H1 (cell line): ENCODE measurements around the gene PROCR. TPM values are rescaled to one million over a fixed set of nuclear protein-coding genes. Genes with fewer than 3 reads are reported as not detected.

Source experiments
- ASH2L ChIP-seq: fragments of 200-600, 300-600 bp; sonication (generic); IDR thresholded peaks from one replicate; pipeline ENCODE4 v1.7.1; 2017; ENCODE audit warnings: low read length
- BCL11A ChIP-seq, 2 experiments: IDR thresholded peaks; one replicate each; pipeline ENCODE4 v1.6.1; 2011; ENCODE audit warnings: low read depth in 2 of 2, low read length in 2 of 2, mild to moderate bottlenecking in 2 of 2
- CEBPB ChIP-seq: IDR thresholded peaks from 2 replicates; pipeline ENCODE4 v1.6.1; 2012; ENCODE audit warnings: low read depth, low read length
- EGR1 ChIP-seq: IDR thresholded peaks from 2 replicates; pipeline ENCODE4 v1.6.1; 2011; ENCODE audit warnings: low read depth, low read length, borderline replicate concordance
- EP300 ChIP-seq, 2 experiments: IDR thresholded peaks; 1 replicate in 1 of 2; 2 replicates in 1 of 2; pipeline ENCODE4 v1.6.1; 2011 to 2012; ENCODE audit warnings: low read depth in 2 of 2, low read length in 2 of 2, mild to moderate bottlenecking in 2 of 2, borderline replicate concordance in 1 of 2, inconsistent platforms in 1 of 2, moderate library complexity in 1 of 2
- FOSL1 ChIP-seq: IDR thresholded peaks from 2 replicates; pipeline ENCODE4 v1.6.1; 2011; ENCODE audit warnings: mild to moderate bottlenecking, low read depth, low read length, moderate library complexity; ENCODE audit not compliant: insufficient read depth
- GABPA ChIP-seq: IDR thresholded peaks from 2 replicates; pipeline ENCODE4 v1.6.1; 2011; ENCODE audit warnings: mild to moderate bottlenecking, low read length, moderate library complexity, borderline replicate concordance; ENCODE audit not compliant: insufficient read depth
- HDAC6 ChIP-seq: IDR thresholded peaks from one replicate; pipeline ENCODE4 v1.7.1; 2012; ENCODE audit warnings: low read depth, mild to moderate bottlenecking, inconsistent platforms, low read length, moderate library complexity
- KDM1A ChIP-seq: fragments of 200-600, 300-600 bp; sonication (generic); IDR thresholded peaks from 2 replicates; pipeline ENCODE4 v1.7.1; 2016; ENCODE audit warnings: mild to moderate bottlenecking, low read length, borderline replicate concordance
- KDM4A ChIP-seq: IDR thresholded peaks from one replicate; pipeline ENCODE4 v1.7.1; 2012; ENCODE audit warnings: low read depth, mild to moderate bottlenecking, moderate library complexity, low read length, inconsistent platforms; ENCODE audit not compliant: severe bottlenecking
- MAFK ChIP-seq: IDR thresholded peaks from 2 replicates; pipeline ENCODE4 v1.6.1; 2012; ENCODE audit warnings: low read depth, mild to moderate bottlenecking, improper control_type of control experiment, low read length
- MAX ChIP-seq: IDR thresholded peaks from 2 replicates; pipeline ENCODE4 v1.6.1; 2012; ENCODE audit warnings: inconsistent platforms
- POU5F1 ChIP-seq: IDR thresholded peaks from 2 replicates; pipeline ENCODE4 v1.6.1; 2011; ENCODE audit warnings: low read depth, mild to moderate bottlenecking, low read length, moderate library complexity
- RXRA ChIP-seq: IDR thresholded peaks from 2 replicates; pipeline ENCODE4 v1.6.1; 2011; ENCODE audit warnings: low read depth, mild to moderate bottlenecking, low read length, moderate library complexity; ENCODE audit not compliant: insufficient read depth
- SP4 ChIP-seq: IDR thresholded peaks from 2 replicates; pipeline ENCODE4 v1.6.1; 2012; ENCODE audit warnings: low read length, inconsistent platforms
- SUZ12 ChIP-seq: fragments of 200-600 bp; sonication (generic); IDR thresholded peaks from 2 replicates; pipeline ENCODE4 v1.6.1; 2012; ENCODE audit warnings: mild to moderate bottlenecking, inconsistent platforms, low read length, moderate library complexity, mixed read lengths
- TAF7 ChIP-seq: optimal IDR thresholded peaks from 2 replicates; pipeline ENCODE3; 2011; ENCODE audit warnings: low read depth, mild to moderate bottlenecking, inconsistent platforms, low read length, moderate library complexity, borderline replicate concordance
- TBP ChIP-seq: IDR thresholded peaks from 2 replicates; pipeline ENCODE4 v1.6.1; 2011; ENCODE audit warnings: low read depth, low read length, improper control_type of control experiment
- TEAD4 ChIP-seq: IDR thresholded peaks from 2 replicates; pipeline ENCODE4 v1.6.1; 2012; ENCODE audit warnings: low read depth, low read length, inconsistent platforms, mixed read lengths
- USF2 ChIP-seq: IDR thresholded peaks from 2 replicates; pipeline ENCODE4 v1.6.1; 2011; ENCODE audit warnings: low read length, improper control_type of control experiment
- polyA plus RNA-seq, 7 experiments: library from polyadenylated mRNA; depleted of rRNA in 3 of 7; stranded (reverse) in 5 of 7; unstranded in 2 of 7; fragments of >200 nt in 5 of 7; fragments of 200-250 nt in 2 of 7; gene quantifications; 1 replicate in 5 of 7; 2 replicates in 1 of 7; 4 replicates in 1 of 7; pipeline versions ENCODE4 v1.2.1 to v1.2.3, GENCODE V29; 2011 to 2013; ENCODE audit warnings: missing spikeins in 2 of 7, mixed read lengths in 2 of 7
- total RNA-seq: library from RNA; stranded (reverse); fragmentation: NEBNext Ultra II Directional; extraction: Animal tissue kit (Norgen Biotek cat#: 25700); gene quantifications from 2 replicates; pipeline ENCODE4 v1.2.1, GENCODE V29; 2021
- TF ChIP-seq, protein P1 (sequence below), 3 experiments: IDR thresholded peaks; 1 replicate in 2 of 3; 2 replicates in 1 of 3; pipeline versions ENCODE4 v1.5.1 to v1.6.1; 2011; ENCODE audit warnings: low read length in 3 of 3, mild to moderate bottlenecking in 3 of 3, inconsistent platforms in 2 of 3, low read depth in 1 of 3, moderate library complexity in 1 of 3; ENCODE audit not compliant: insufficient read depth in 1 of 3; ENCODE audit errors: control extremely low read depth in 1 of 3

Gene PROCR
- total and polyA plus RNA-seq, 2 of the 8 experiments (the other 6 are each of a cell fraction or from before 2014, with no cell fraction given) = 21.3 to 42.9 TPM

DNA sequence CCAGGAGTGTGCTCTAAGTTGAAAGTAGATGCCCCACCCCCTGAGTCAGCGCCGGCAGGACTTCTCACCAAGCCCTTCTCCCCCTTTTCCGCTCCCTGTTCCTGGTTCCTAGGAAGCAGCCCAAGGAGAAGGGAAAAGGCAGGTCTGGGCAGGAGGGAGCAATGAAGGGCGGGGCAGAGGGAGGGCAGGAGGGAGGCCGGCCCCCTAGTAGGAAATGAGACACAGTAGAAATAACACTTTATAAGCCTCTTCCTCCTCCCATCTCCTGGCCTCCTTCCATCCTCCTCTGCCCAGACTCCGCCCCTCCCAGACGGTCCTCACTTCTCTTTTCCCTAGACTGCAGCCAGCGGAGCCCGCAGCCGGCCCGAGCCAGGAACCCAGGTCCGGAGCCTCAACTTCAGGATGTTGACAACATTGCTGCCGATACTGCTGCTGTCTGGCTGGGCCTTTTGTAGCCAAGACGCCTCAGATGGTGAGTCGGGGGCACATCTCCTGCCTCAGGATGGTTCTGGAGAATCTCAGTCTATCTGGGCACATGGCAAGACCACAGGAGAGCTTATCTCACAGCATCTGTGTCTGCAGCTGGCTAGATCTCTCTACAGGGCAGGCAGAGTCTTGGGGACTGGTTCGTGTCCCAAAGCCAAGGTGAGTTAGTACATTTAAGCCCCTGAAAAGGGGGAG lies at the start of gene PROCR (continued):
- TF ChIP-seq MAX (0 out of 2 replicates have a peak, but pooled peaks have one; percentile 17), USF2 (no peak), FOSL1 (no peak), MAFK (no peak), EP300 (IDR thresholded peaks at IDR 0.05; ENCODE audit: borderline replicate concordance in 1 of 2, low read depth in 2 of 2, low read length in 2 of 2) (0 out of 3 replicates have a peak, but pooled peaks of 1 of the 2 experiments have one; percentile 17), SP4 (no peak), TAF7 (no peak), CEBPB (no peak), KDM4A (no peak), POU5F1 (no peak), HDAC6 (no peak), ASH2L (no peak), GABPA (no peak), TEAD4 (no peak), SUZ12 (no peak), KDM1A (no peak), TBP (peak; percentile 44; the same call in 1 of the 2 replicates), EGR1 (peak; percentile 55; the same call in 1 of the 2 replicates), BCL11A (IDR thresholded peaks at IDR 0.05; ENCODE audit: low read depth in 2 of 2, low read length in 2 of 2) (no peak), RXRA (no peak)
- TF ChIP-seq, protein P1, sequence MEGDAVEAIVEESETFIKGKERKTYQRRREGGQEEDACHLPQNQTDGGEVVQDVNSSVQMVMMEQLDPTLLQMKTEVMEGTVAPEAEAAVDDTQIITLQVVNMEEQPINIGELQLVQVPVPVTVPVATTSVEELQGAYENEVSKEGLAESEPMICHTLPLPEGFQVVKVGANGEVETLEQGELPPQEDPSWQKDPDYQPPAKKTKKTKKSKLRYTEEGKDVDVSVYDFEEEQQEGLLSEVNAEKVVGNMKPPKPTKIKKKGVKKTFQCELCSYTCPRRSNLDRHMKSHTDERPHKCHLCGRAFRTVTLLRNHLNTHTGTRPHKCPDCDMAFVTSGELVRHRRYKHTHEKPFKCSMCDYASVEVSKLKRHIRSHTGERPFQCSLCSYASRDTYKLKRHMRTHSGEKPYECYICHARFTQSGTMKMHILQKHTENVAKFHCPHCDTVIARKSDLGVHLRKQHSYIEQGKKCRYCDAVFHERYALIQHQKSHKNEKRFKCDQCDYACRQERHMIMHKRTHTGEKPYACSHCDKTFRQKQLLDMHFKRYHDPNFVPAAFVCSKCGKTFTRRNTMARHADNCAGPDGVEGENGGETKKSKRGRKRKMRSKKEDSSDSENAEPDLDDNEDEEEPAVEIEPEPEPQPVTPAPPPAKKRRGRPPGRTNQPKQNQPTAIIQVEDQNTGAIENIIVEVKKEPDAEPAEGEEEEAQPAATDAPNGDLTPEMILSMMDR (IDR thresholded peaks at IDR 0.05; ENCODE audit: control extremely low read depth in 1 of 3, insufficient read depth in 1 of 3, low read depth in 1 of 3, low read length in 3 of 3) = no peak
